ENCODE measurements around the gene NLE1.
A peak's percentile ranks its signal among the peaks of the same experiment; 100 is the strongest.
"Not testable (repeated sequence)": the region's sequence is repeated elsewhere in the genome, so short reads cannot be mapped to it uniquely, and the experiment has no call there.

NLE1 gene

GRCh38 chr17:35127751-35128514 lies 14.2 kb downstream of the NLE1 start:
- DNase-seq: no peak

GRCh38 chr17:35121315-35121714 lies 20.8 kb downstream of the NLE1 start, which contains the start of gene FNDC8:
Gene FNDC8 (plus strand): TSS chr17:35121615. CDS start chr17:35121694, 79 bp downstream.
- DNase-seq: no peak

GRCh38 chr17:35119370-35120165 lies 22.5 kb downstream of the NLE1 start, which contains the start of gene RAD51D:
Gene RAD51D (minus strand): TSS chr17:35119860. CDS start chr17:35119613, 247 bp downstream.
- DNase-seq: peak; percentile 87

- no peak for DNase-seq
These were observed 24.1 kb downstream of the NLE1 start for GRCh38 chr17:35117984-35118383.

GRCh38 chr17:35116845-35117244 lies 25.3 kb downstream of the NLE1 start:
- no peak for DNase-seq

- DNase-seq: not testable (repeated sequence)
These were observed 31.3 kb downstream of the NLE1 start for GRCh38 chr17:35110791-35111190.

- DNase-seq: no peak
These were observed 37.2 kb downstream of the NLE1 start for GRCh38 chr17:35104844-35105450.

GRCh38 chr17:35103271-35103670 lies 38.8 kb downstream of the NLE1 start:
- no peak for DNase-seq

GRCh38 chr17:35101725-35102124 lies 40.4 kb downstream of the NLE1 start:
- no peak for DNase-seq

GRCh38 chr17:35101036-35101435 lies 41.1 kb downstream of the NLE1 start:
- DNase-seq: no peak

- no peak for DNase-seq
These were observed 42.2 kb downstream of the NLE1 start for GRCh38 chr17:35099908-35100307.

- no peak for DNase-seq
These were observed 44.3 kb downstream of the NLE1 start for GRCh38 chr17:35097776-35098175.

GRCh38 chr17:35095741-35096140 lies 46.4 kb downstream of the NLE1 start:
- no peak for DNase-seq

GRCh38 chr17:35094902-35095301 lies 47.2 kb downstream of the NLE1 start:
- no peak for DNase-seq

GRCh38 chr17:35090707-35091106 lies 51.4 kb downstream of the NLE1 start:
- DNase-seq: not testable (repeated sequence)

GRCh38 chr17:35089586-35090296 lies 52.4 kb downstream of the NLE1 start:
- DNase-seq: no peak

GRCh38 chr17:35088881-35089585 lies 53.1 kb downstream of the NLE1 start:
- DNase-seq: peak; percentile 93

GRCh38 chr17:35088356-35088880 lies 53.7 kb downstream of the NLE1 start:
- DNase-seq: peak; percentile 65

- peak; percentile 45 for DNase-seq
These were observed 54.3 kb downstream of the NLE1 start for GRCh38 chr17:35087731-35088355.

GRCh38 chr17:35086931-35087573 lies 55.1 kb downstream of the NLE1 start:
- DNase-seq: no peak

GRCh38 chr17:35086164-35086563 lies 55.9 kb downstream of the NLE1 start:
- no peak for DNase-seq

Measured in right forelimb (tissue), 1 donor.